ENCODE data around the gene EIF2AK2. TPM values are rescaled to one million over a fixed set of nuclear protein-coding genes. Genes with fewer than 3 reads are reported as not detected.

Gene EIF2AK2
- total RNA-seq, 1 donor from 2014 or later = 66.7 TPM

DNA sequence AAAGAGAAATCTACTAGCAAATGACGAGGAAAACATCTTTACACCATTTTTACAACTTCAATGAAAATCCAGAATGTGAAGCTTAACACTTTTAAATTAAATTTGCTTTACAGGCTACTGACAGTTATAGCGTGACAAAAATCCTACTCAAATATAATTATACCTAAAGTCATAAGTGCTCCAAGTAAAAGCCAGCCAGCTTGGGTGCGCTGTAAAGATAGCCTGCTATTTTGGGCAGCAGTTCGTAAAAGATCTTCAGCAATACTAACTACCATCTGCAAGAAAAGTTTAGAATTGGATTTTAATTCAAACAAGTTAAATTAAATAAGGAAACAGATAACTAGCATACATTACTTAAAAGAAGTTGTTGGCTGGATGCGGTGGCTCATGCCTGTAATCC is 95.0 kb downstream of the EIF2AK2 start:
- H3K4me3 Mint-ChIP-seq = no peak overlapping the region
- H3K27ac Mint-ChIP-seq = no peak overlapping the region
- H3K4me1 Mint-ChIP-seq = no peaks in the 10 kb centered on the region
- peaks cover 26% of the 10 kb centered on the region for H3K36me3 Mint-ChIP-seq
- no peak for DNase-seq (ENCODE audit: low spot score in 2 of 2, unreplicated experiment in 2 of 2)
- TF ChIP-seq, protein P1, sequence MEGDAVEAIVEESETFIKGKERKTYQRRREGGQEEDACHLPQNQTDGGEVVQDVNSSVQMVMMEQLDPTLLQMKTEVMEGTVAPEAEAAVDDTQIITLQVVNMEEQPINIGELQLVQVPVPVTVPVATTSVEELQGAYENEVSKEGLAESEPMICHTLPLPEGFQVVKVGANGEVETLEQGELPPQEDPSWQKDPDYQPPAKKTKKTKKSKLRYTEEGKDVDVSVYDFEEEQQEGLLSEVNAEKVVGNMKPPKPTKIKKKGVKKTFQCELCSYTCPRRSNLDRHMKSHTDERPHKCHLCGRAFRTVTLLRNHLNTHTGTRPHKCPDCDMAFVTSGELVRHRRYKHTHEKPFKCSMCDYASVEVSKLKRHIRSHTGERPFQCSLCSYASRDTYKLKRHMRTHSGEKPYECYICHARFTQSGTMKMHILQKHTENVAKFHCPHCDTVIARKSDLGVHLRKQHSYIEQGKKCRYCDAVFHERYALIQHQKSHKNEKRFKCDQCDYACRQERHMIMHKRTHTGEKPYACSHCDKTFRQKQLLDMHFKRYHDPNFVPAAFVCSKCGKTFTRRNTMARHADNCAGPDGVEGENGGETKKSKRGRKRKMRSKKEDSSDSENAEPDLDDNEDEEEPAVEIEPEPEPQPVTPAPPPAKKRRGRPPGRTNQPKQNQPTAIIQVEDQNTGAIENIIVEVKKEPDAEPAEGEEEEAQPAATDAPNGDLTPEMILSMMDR (IDR thresholded peaks at IDR 0.05; ENCODE audit: unreplicated experiment) = no peak
- H3K9me3 Mint-ChIP-seq = no peaks in the 10 kb centered on the region
- no peaks in the 10 kb centered on the region for H3K27me3 Mint-ChIP-seq (ENCODE audit: low read depth)

DNA sequence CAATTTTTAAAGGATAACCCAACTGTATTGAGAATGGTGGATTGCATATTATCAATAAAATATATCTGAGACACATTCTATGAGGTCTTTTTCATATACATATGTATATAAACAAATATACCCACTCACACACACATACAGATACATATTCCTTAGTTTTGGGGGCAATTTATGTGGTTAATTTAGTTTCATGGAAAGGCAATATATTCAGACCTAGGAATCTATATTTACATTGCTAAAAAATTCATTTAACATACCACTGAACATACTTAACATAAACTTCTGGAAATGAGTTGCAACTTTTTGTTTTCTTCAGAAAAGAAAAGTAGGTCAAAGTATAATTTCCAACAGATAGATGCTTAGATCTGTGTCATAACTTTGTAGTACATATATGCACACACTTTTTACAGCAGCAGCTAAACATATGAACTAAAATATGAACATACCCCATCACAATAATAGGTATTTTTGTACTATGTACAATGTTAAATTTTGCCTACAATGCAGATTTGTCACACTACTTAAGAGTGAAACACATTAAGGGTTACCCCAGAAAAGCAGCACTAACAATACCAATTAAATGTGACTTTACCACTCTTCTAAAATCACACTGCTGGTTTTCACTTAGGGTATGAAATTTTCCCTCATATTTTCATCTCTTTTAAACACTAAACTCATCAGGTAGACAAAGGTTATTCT is 95.6 kb downstream of the EIF2AK2 start:
- Mint-ChIP-seq H3K27ac (no peak overlapping the region), H3K4me3 (no peak overlapping the region), H3K27me3 (ENCODE audit: low read depth) (no peaks in the 10 kb centered on the region), H3K4me1 (no peaks in the 10 kb centered on the region), H3K36me3 (peaks cover 26% of the 10 kb centered on the region), H3K9me3 (no peaks in the 10 kb centered on the region)
- TF ChIP-seq, protein P1 (IDR thresholded peaks at IDR 0.05; ENCODE audit: unreplicated experiment) = no peak
- DNase-seq (ENCODE audit: low spot score in 2 of 2, unreplicated experiment in 2 of 2) = no peak

DNA sequence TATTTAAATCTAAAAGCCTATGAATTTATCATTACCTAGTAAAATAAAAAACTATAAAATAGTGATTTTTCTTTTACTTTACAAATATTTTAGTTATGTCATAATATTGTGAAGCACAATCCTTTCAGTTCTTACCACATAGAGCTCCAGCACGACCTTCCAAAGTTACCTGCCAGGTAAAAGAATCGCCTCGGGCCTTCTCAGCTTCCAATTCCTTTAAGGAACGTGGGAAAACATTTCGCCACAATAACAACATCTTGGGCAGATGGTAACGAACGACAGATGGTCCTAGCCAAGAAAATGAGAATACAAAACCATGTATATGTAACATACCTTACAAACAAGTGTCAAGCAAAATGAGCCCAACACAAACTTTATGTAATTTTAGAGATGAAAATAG is 96.3 kb downstream of the EIF2AK2 start:
- DNase-seq (ENCODE audit: low spot score in 2 of 2, unreplicated experiment in 2 of 2) = no peak
- H3K27me3 Mint-ChIP-seq (ENCODE audit: low read depth) = no peaks in the 10 kb centered on the region
- TF ChIP-seq, protein P1 (IDR thresholded peaks at IDR 0.05; ENCODE audit: unreplicated experiment) = no peak
- no peaks in the 10 kb centered on the region for H3K4me1 Mint-ChIP-seq
- H3K4me3 Mint-ChIP-seq = no peak overlapping the region
- peaks cover 26% of the 10 kb centered on the region for H3K36me3 Mint-ChIP-seq
- H3K27ac Mint-ChIP-seq = no peak overlapping the region
- no peaks in the 10 kb centered on the region for H3K9me3 Mint-ChIP-seq

DNA sequence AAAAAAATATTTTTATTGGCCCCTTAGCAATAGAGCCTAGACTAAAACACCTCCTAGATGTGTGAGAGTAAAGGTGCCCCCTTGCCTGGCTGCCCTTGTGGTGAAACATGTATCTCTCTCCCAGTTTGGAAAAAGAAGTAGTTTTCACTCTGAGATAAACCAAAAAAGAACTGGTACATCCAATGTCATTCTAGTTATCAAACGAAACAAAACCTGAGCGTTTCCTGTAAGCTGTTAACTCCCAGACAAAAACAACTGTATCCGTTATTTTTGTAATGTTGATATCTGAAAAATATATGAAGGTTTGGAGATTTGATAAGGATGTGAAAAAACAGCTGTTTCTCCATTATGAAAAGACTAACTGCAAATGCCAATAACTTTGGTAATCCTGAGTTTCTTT is 96.9 kb downstream of the EIF2AK2 start:
- H3K36me3 Mint-ChIP-seq = peaks cover 27% of the 10 kb centered on the region

DNA sequence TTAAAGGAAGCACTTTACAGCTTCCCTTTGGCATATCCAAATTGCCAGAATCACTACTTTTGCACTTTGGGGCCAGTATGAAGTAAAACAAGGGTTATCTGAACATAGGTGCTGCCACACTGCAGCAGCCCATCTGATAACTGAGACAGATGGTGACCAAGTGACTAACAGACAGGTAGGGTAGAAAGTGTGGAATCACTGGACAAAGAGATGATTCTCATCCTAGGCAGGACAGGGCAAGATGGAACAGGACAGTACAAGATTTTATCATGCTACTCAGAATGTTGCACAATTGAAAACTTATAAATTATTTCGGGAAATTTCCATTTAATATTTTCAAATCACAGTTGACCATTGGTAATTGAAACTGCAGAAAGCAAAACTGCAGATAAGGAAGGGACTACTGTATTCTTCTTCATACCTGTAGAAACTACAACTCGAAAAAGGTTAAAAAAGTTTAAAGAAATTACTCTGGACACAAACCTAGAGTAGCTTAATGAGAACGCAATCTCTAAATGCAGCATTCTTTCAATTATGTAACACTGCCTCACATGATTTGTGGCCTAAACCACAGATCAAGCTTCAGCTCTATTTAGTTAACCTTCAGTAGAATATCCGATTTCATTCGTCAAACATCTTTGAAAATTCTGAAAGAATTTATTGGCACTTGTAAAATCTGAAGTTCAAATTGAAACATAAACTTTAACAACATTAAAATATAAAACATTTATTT is 104.0 kb downstream of the EIF2AK2 start:
- Mint-ChIP-seq H3K36me3 (peaks cover 30% of the 10 kb centered on the region), H3K27ac (no peak overlapping the region)

More for the DNA sequence above, 96.9 kb downstream of the EIF2AK2 start:
- no peak overlapping the region for H3K27ac Mint-ChIP-seq
- DNase-seq (ENCODE audit: low spot score in 2 of 2, unreplicated experiment in 2 of 2) = no peak
- H3K4me1 Mint-ChIP-seq = no peaks in the 10 kb centered on the region
- TF ChIP-seq, protein P1 (IDR thresholded peaks at IDR 0.05; ENCODE audit: unreplicated experiment) = no peak
- no peak overlapping the region for H3K4me3 Mint-ChIP-seq
- H3K9me3 Mint-ChIP-seq = no peaks in the 10 kb centered on the region
- H3K27me3 Mint-ChIP-seq (ENCODE audit: low read depth) = no peaks in the 10 kb centered on the region

More for the DNA sequence above, 104.0 kb downstream of the EIF2AK2 start:
- Mint-ChIP-seq H3K4me3 (no peak overlapping the region), H3K9me3 (no peaks in the 10 kb centered on the region), H3K27me3 (ENCODE audit: low read depth) (no peaks in the 10 kb centered on the region), H3K4me1 (no peaks in the 10 kb centered on the region)
- TF ChIP-seq, protein P1 (IDR thresholded peaks at IDR 0.05; ENCODE audit: unreplicated experiment) = no peak
- no peak for DNase-seq (ENCODE audit: low spot score in 2 of 2, unreplicated experiment in 2 of 2)

Other genes starting within 250 kb of the EIF2AK2 start
- 24.9 to 26.6 TPM (median 25.7 TPM) in 3 replicates for gene STRN, start 190.4 kb downstream of the EIF2AK2 start, total RNA-seq
- gene HEATR5B, start 72.6 kb downstream of the EIF2AK2 start, total RNA-seq = 19.3 to 22.7 TPM (median 20.4 TPM) in 3 replicates
- 3.6 to 4.9 TPM (median 4.6 TPM) in 3 replicates for gene GPATCH11, start 72.5 kb downstream of the EIF2AK2 start, total RNA-seq
- not detected in 3 replicates for gene SULT6B1, start 31.7 kb upstream of the EIF2AK2 start, total RNA-seq
- not detected in 3 replicates for gene CEBPZOS, start 39.5 kb upstream of the EIF2AK2 start, total RNA-seq
- 39.1 to 41.1 TPM (median 40.8 TPM) in 3 replicates for gene CEBPZ, start 74.6 kb upstream of the EIF2AK2 start, total RNA-seq
- 26.5 to 31.3 TPM (median 27.0 TPM) in 3 replicates for gene NDUFAF7, start 74.7 kb upstream of the EIF2AK2 start, total RNA-seq
- gene PRKD3, start 167.9 kb upstream of the EIF2AK2 start, total RNA-seq = 65.5 to 67.3 TPM (median 66.9 TPM) in 3 replicates
- 0.16 to 0.45 TPM (median 0.36 TPM) in 3 replicates for gene QPCT, start 187.7 kb upstream of the EIF2AK2 start, total RNA-seq

Data from mesothelial cell of epicardium (in vitro differentiated cells).